Stimulated activated CD4-positive, alpha-beta T cell treated with anti-CD3 and anti-CD28 coated beads, Interleukin-2, amount 100 ng/mL, for 4 hours (primary cell): ENCODE data around the gene TRAK1.
"Not testable (repeated sequence)": the region's sequence is repeated elsewhere in the genome, so short reads cannot be mapped to it uniquely, and the experiment has no call there.

Source experiments
- DNase-seq: peaks from one replicate; pipeline ENCODE4 v3.0.0-alpha.2; 2020; ENCODE audit warnings: low read depth

The TRAK1 gene

DNA sequence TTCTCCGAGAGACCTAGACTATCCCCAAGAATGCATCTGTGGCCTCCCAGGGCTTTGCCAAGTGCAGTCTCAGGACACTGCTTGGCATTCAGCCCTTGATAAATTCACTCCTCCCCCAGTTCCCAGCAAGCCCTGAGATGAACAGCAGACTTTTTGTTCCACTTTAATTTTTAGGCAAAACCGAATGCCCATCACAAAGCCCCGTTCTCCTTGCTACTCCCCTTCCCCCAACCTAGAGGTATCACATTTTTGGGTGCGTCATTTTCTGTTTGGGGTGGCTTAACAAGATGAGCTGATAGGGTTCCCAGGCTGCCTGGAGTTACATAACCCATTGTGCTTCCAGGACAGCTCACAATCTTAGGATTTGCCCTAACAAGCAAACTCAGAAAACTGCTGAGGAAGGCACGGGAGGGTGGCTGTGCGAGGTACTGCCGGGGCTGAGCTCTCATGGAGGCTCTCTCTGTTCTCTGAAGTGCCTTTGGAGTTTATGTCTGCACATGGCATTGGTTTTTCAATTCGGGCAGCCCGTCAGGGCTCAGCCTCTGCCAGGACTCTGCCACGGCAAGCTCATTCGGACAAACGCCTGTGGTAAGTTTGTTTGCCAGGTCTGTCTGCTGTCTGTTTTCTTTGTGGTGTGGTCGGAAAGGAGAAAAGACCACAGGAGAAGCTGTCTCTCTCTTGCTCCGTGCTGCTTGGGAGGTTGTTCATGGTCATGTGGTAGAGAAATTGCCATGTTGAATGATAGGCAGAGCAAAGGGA lies at the start of gene TRAK1:
TRAK1 (plus strand) TSS at position 385 of the 759 bp plus-strand sequence; CDS start at position 498, 113 bp downstream.
- DNase-seq, result no peak

DNA sequence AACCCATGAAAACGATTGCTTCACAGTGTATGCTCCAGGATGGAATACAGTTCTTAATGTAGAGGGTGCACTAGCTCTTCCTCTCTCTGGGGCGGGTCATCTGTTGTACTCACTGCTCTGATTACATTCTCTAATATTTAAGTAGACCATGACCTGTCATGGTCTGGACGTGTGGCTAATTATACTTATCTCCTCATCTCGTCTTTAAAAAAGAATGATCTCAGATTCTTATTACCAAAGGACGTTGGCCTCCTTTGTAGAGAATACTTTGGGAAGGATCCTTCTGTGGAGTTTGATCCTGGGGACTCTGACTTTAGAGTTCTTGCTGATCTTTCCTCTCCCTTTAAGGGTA lies 48.4 kb upstream of the TRAK1 start:
- no peak for DNase-seq

GRCh38 chr3:42043099-42043813 lies 47.9 kb upstream of the TRAK1 start:
- DNase-seq, result no peak

DNA sequence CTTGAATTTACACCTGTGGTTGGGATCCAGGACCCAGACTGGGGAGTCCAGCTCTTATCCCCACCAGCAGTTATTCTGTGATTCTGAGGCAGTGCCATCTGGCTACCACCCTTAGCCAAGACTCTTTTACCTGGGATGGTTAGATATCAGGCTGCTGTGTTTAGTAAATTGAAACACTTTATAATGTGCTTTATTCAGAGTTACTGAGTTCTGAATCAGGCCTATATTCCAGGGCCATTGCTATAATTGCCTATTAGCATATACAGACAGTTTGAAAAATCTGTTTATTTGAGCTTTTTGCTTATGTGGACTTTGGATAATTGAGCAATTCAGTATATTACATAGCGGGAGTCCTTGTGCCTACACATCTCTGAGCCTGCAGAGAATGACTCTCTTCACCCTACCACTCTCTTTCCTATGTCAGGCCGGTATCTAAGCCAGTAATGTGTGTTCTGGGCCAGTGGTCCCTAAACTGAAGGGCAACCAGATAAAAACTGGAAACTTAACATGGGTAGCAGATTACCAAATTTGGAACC lies 45.4 kb upstream of the TRAK1 start:
- no peak for DNase-seq

GRCh38 chr3:42048526-42048925 lies 42.6 kb upstream of the TRAK1 start:
- not testable (repeated sequence) for DNase-seq

- DNase-seq, result no peak
These were observed 41.0 kb upstream of the TRAK1 start for GRCh38 chr3:42050126-42050525.

GRCh38 chr3:42051384-42052131 lies 39.6 kb upstream of the TRAK1 start:
- DNase-seq, result no peak

- DNase-seq, result no peak
These were observed 39.0 kb upstream of the TRAK1 start for GRCh38 chr3:42052132-42052483.

DNA sequence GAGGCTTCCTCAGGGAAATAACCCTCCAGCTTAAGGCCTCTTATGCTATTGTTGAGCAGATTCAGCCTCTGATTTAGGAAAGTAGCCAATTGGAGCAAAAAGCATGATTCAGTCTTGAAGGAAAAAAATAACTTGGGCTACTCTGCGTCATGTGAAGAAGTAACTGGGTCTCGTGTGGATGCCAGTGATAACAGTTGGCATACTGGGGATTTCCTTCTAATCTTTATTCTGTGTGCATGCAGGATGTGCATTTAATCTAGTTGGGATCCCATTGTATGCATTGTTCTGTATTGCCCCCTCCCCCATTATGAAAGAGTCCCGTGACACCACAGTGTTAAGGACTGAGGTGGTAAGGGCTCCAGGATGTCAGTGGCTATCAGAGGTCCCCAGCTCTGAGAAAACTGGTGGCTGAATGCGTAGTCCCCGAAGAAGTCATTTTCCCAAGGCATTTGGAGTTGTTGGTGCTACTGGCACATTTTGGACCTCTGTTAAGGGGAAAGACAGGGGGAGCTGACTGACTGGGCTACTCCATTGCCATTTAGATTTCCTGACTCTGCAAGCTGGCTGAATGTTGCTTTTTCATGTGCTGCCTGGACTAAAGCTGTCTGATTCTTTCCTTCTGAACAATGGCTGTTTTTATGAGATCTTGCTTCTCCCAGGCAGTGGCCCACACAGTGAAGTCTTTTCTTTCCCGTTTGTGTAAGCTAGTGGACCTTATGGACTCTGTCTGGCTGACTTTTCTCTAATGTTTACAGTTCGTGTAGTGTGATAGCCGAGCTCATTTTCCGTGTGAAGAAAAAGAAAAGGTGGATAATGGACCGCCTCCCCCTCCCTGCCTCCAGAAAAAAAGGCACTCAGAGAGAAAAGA lies 38.4 kb upstream of the TRAK1 start:
- DNase-seq, result no peak

DNA sequence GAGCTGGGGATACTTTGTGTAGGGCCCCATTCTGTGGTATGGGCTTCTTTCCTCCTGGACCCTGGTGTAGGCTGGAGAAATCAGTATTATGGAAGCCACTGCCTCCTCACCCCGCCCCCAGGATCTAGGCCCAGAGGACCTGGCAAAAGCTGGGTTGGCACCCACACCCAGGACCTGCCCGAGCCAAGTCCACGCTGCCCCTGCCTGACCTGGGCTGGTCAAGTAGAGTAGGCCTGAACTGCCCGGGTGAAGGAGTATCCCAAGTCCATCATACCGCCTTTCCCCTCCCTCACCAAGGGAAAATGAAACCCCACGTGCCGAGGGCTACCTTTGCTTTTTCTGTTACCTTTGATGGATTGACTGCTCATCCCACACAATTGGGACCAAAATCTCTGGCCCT lies 37.7 kb upstream of the TRAK1 start:
- no peak for DNase-seq

- DNase-seq, result no peak
These were observed 35.9 kb upstream of the TRAK1 start for GRCh38 chr3:42055291-42055690.

DNA sequence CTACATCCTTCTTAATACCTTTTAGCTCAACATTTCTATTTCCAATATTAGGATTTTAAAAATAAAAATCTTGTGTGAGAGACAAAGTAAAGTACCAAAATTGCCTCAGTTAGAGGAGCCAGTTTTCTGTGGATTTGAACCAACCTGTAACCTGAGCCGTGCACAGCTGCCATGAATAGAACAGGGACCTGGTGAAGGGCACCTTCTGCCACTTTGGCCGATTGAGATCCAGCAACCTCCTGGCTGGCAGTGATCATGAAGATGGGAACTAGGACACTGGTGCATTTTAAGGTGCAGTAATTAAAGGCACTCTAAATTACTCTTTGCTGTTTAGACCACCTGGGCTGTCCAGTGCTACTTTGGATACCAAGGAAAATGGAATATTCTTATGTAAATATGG lies 34.3 kb upstream of the TRAK1 start:
- no peak for DNase-seq

GRCh38 chr3:42057561-42058211 lies 33.5 kb upstream of the TRAK1 start:
- DNase-seq, result no peak

GRCh38 chr3:42061025-42061712 lies 30.0 kb upstream of the TRAK1 start:
- DNase-seq, result no peak

- DNase-seq, result no peak
These were observed 29.3 kb upstream of the TRAK1 start for GRCh38 chr3:42061713-42062380.

DNA sequence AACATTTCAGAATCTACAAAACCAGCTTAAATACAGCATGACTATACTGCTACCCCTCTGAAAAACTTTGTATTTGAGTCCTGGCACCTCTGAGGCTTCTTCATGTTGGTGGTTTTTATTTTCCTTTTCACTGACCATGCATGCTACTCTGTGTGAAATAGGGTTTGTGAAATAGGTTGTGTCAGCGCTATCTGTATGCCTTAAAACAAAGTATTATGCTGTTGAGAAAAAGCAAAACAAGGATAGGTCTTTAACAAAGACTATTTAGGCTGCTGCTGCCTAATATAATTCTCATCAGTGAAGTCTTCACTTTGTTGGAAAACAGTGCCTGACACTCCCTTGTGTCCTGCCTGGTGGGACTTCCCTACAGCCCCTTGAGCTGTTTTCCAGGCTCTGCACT lies 28.7 kb upstream of the TRAK1 start:
- DNase-seq, result no peak

DNA sequence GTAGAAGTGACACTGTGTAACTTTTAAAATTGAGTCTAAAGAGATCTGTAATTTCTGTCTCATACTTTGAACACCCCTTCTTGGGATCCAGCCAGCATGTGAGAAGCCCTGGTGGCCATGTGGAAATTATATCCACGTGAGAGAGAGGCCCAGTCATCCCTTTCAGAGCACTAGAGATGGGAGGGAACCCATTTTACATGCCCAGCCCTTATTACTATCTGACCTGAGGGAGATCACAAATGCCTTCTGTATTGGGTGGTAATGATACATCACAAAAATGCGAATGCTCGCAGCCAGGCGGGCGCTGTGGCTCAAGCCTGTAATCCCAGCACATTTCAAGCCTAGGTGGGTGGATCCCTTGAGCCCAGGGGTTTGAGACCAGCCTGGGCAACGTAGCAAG lies 27.3 kb upstream of the TRAK1 start:
- no peak for DNase-seq

- no peak for DNase-seq
These were observed 24.5 kb upstream of the TRAK1 start for GRCh38 chr3:42066516-42067181.

DNA sequence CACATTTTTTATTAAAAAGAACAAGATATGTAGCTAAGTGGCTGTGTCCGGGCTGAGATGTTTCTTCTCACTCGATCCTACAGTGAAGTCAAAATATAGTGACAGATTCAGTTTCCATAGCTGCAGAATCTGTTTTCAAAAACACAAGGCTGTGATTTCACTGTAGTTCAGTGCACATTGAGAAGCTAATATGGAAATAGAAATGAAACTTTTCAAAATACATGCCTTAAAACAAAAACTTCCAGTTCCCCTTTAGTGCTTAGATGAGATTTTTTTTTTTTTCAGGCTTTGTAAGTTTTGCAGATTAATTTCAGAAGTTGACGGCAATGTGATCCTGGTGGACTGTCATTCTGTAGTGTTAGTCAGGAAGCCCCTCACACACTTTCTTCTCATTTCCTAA lies 23.8 kb upstream of the TRAK1 start:
- no peak for DNase-seq
